C4-2B (cell line): ENCODE results near the gene ZNF439.

Experiments
- H3K27ac ChIP-seq: fragments of 450-650 bp; 2 replicates; pipeline ENCODE4 v1.5.1; 2017
- CTCF ChIP-seq: fragments of 450-650 bp; conservative IDR thresholded peaks from 2 replicates; pipeline ENCODE4 v1.5.1; 2017; ENCODE audit warnings: mild to moderate bottlenecking
- ZFX ChIP-seq: fragments of 450-650 bp; IDR thresholded peaks from 2 replicates; pipeline ENCODE4 v1.6.1; 2017

Gene ZNF439

GRCh38 chr19:11848594-11849469 is at the start of gene ZNF439:
Gene ZNF439 (plus strand): TSS chr19:11848726. CDS start chr19:11848868, 142 bp downstream.
- no peak within 1 kb of the TSS for H3K27ac ChIP-seq
- TF ChIP-seq CTCF (no peak), ZFX (no peak)

DNA sequence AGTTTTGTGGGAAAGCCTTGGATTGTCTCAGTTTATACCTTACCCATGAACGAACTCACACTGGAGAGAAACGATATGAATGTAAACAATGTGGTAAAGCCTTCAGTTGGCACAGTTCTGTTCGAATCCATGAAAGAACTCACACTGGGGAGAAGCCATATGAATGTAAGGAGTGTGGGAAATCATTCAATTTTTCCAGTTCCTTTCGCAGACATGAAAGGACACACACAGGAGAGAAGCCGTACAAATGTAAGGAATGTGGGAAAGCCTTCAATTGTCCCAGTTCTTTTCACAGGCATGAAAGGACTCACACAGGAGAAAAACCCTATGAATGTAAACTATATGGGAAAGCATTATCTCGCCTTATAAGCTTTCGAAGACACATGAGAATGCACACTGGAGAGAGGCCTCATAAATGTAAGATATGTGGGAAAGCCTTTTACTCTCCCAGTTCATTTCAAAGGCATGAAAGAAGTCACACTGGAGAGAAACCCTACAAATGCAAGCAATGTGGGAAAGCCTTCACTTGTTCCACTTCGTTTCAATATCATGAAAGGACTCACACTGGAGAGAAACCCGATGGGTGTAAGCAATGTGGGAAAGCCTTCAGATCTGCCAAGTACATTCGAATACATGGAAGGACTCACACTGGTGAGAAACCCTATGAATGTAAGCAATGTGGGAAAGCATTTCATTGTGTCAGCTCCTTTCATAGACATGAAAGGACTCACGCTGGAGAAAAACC is 42.0 kb upstream of the ZNF439 start:
- no peak overlapping the region for H3K27ac ChIP-seq
- TF ChIP-seq CTCF = no peak
- TF ChIP-seq ZFX = no peak

- no peak for TF ChIP-seq CTCF
- no peak for TF ChIP-seq ZFX
- H3K27ac ChIP-seq = no peak overlapping the region
Observed at GRCh38 chr19:11807099-11807380, 41.5 kb upstream of the ZNF439 start.

- H3K27ac ChIP-seq = peak overlapping the region; percentile 91
- TF ChIP-seq CTCF = no peak
- no peak for TF ChIP-seq ZFX
Observed at GRCh38 chr19:11813703-11814028, 34.9 kb upstream of the ZNF439 start.

- TF ChIP-seq CTCF (no peak), ZFX (peak; percentile 46; the same call in 1 of the 2 replicates)
- H3K27ac ChIP-seq = peak within 1 kb of the TSS; percentile 91
Observed at GRCh38 chr19:11814029-11814699, 34.4 kb upstream of the ZNF439 start, which contains the start of gene ZNF440. Gene ZNF440 (plus strand): TSS chr19:11814273. CDS start chr19:11814448, 175 bp downstream.

- no peak for TF ChIP-seq ZFX
- no peak for TF ChIP-seq CTCF
- peak overlapping the region; percentile 91 for H3K27ac ChIP-seq
Observed at GRCh38 chr19:11814700-11815035, 33.9 kb upstream of the ZNF439 start.
